Heart left ventricle (tissue), 13 donors: ENCODE data around the gene WDR18.

Experiments used
- CTCF ChIP-seq, 12 donors: fragments of 200-600 bp; sonication (generic) in 4 of 12; IDR thresholded peaks; one replicate each; pipeline versions ENCODE4 v1.5.0 to v1.8.0; 2018 to 2022; ENCODE audit warnings: antibody characterized with exemption in 12 of 12, mild to moderate bottlenecking in 5 of 12
- POLR2A ChIP-seq, 2 donors: fragments of 450-650 bp; IDR thresholded peaks; one replicate each; pipeline ENCODE4 v1.6.1; 2017; ENCODE audit warnings: antibody characterized with exemption in 2 of 2, mild to moderate bottlenecking in 2 of 2, moderate library complexity in 2 of 2
- donor health status: ischemic (EF 13 %, LVEDD 7.1; RV severe dilation, severe dysfunction).
- donor health status: DM: no; HTN: yes; CAD: no.
- donor health status: DM: no; HTN: no; CAD: no.
- donor health status: ischemic (EF 25% LVEDD 6.9; RV normal size, moderate dysfunction).
- donor health status: ischemic (EF 25% LVEDD 5.7; RV mildly dilated, moderate dysfunction).
- donor health status: ischemic (EF 35%, LVEDD 5.7; RV mildly dilated, moderate dysfunction).
- donor health status: nonischemic (EF 11% LVEDD 7.7; RV severe dilation, severe dysfunction).
- donor health status: DM: yes; HTN: yes; CAD: no.
- donor health status: PGD.
- donor health status: ischemic (EF 29% LVEDD 5.4; RV normal size, mild dysfunction).
- donor health status: nonischemic (EF 23%, LVEDD 6.1; RV moderate dilation, normal function).

DNA sequence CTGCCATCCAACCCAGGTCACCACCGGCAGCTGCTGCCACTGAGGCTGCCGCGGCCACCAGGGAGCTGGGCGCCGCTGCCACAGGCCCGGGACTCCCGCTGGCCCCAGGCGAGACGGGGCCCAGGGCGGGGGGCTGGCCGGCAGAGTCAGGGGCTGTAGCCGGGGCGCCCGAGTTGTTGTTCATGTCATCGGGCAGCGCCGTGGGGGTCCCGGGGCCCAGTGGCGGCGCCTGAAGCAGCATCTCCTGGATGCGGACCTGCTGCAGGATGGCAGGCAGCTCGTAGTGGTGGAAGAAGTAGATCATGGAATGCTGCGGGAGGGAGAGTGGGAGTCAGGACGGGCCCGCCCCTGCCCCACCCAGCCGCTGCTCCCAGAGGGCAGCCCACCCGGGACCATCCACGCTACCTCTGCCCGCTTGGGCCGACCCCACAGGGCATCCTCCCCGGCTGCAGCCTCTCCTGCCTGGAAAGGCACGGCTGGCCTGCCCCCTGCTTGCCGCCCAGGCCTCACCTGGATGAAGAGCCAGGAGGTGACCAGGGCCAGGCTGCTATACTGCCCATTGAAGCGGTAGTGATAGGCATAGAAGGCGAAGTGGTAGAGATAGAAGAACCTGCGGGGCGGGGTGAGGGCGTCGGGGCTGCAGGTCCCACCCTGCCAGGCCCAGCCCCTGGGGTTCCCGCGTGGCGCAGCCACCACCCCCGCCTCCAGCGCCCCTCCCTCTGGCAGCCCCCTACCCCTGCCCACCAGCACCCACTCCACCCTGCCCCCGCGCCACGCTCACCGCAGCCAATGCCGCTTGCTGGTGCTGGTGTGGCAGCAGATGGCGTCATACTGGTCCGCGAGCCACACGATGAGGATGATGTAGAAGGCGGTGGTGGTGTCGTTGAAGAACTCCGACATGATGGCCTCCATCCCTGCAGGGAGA lies 26.7 kb downstream of the WDR18 start:
- no peak for TF ChIP-seq CTCF (IDR thresholded peaks at IDR 0.05)
- TF ChIP-seq POLR2A (IDR thresholded peaks at IDR 0.05), result no peak
